Femur (tissue), 1 donor: ENCODE measurements around the gene JAKMIP3.
"Not testable (repeated sequence)": the region's sequence is repeated elsewhere in the genome, so short reads cannot be mapped to it uniquely, and the experiment has no call there.

Experiments
- DNase-seq: peaks from one replicate; pipeline ENCODE4 v3.0.0-alpha.2; 2017

Gene JAKMIP3

GRCh38 chr10:132066812-132067211, 1.1 kb downstream of the JAKMIP3 start:
- no peak for DNase-seq

- no peak for DNase-seq
Measured at GRCh38 chr10:132068431-132069121, 2.8 kb downstream of the JAKMIP3 start.

- no peak for DNase-seq
Measured at GRCh38 chr10:132069122-132069848, 3.5 kb downstream of the JAKMIP3 start.

- no peak for DNase-seq
Measured at GRCh38 chr10:132069849-132070182, 4.1 kb downstream of the JAKMIP3 start.

- no peak for DNase-seq
Measured at GRCh38 chr10:132070724-132071123, 5.0 kb downstream of the JAKMIP3 start.

- no peak for DNase-seq
Measured at GRCh38 chr10:132071667-132072066, 5.9 kb downstream of the JAKMIP3 start.

GRCh38 chr10:132075909-132076577, 10.3 kb downstream of the JAKMIP3 start:
- no peak for DNase-seq

GRCh38 chr10:132076578-132077081, 10.9 kb downstream of the JAKMIP3 start:
- DNase-seq: no peak

GRCh38 chr10:132077091-132077490, 11.3 kb downstream of the JAKMIP3 start:
- DNase-seq: no peak

GRCh38 chr10:132078746-132079345, 13.1 kb downstream of the JAKMIP3 start:
- no peak for DNase-seq

GRCh38 chr10:132084384-132084783, 18.6 kb downstream of the JAKMIP3 start:
- not testable (repeated sequence) for DNase-seq

- not testable (repeated sequence) for DNase-seq
Measured at GRCh38 chr10:132093236-132093635, 27.5 kb downstream of the JAKMIP3 start.

GRCh38 chr10:132094581-132095234, 29.0 kb downstream of the JAKMIP3 start:
- DNase-seq: no peak

GRCh38 chr10:132095403-132096113, 29.8 kb downstream of the JAKMIP3 start:
- no peak for DNase-seq

GRCh38 chr10:132096223-132096622, 30.5 kb downstream of the JAKMIP3 start:
- no peak for DNase-seq

- DNase-seq: no peak
Measured at GRCh38 chr10:132096863-132097478, 31.2 kb downstream of the JAKMIP3 start.

GRCh38 chr10:132097609-132098377, 32.0 kb downstream of the JAKMIP3 start:
- DNase-seq: no peak

- DNase-seq: no peak
Measured at GRCh38 chr10:132098539-132099388, 33.0 kb downstream of the JAKMIP3 start.

- DNase-seq: no peak
Measured at GRCh38 chr10:132099389-132100090, 33.8 kb downstream of the JAKMIP3 start.
